Liver (tissue), 3 donors: ENCODE data around the gene SLC35E1.

ENCODE experiments used
- ATF3 ChIP-seq: IDR thresholded peaks from 2 replicates; pipeline ENCODE4 v1.6.1; 2016; ENCODE audit warnings: antibody characterized with exemption
- CTCF ChIP-seq: fragments of 150-350 bp; IDR thresholded peaks from 2 replicates; pipeline ENCODE4 v1.5.1; 2017; ENCODE audit warnings: improper control_type of control experiment, low read depth, low read length; ENCODE audit not compliant: missing input control
- HNF4A ChIP-seq, 2 donors: conservative IDR thresholded peaks; 2 replicates each; pipeline ENCODE4 v1.6.1; 2016; ENCODE audit warnings: antibody characterized with exemption in 2 of 2, mild to moderate bottlenecking in 2 of 2
- JUND ChIP-seq, 2 donors: IDR thresholded peaks; 2 replicates each; pipeline ENCODE4 v1.6.1; 2016; ENCODE audit warnings: antibody characterized with exemption in 2 of 2
- RAD21 ChIP-seq, 2 donors: IDR thresholded peaks; 2 replicates each; pipeline ENCODE4 v1.6.1; 2016; ENCODE audit warnings: antibody characterized with exemption in 2 of 2, mild to moderate bottlenecking in 2 of 2
- REST ChIP-seq: IDR thresholded peaks from 2 replicates; pipeline ENCODE4 v1.6.1; 2016; ENCODE audit warnings: antibody characterized with exemption, mild to moderate bottlenecking
- SP1 ChIP-seq: IDR thresholded peaks from 2 replicates; pipeline ENCODE4 v1.6.1; 2018; ENCODE audit warnings: antibody characterized with exemption, mild to moderate bottlenecking
- donor health status: healthy.
- donor health status: healthy.

GRCh38 chr19:16514383-16515019, 57.7 kb downstream of the SLC35E1 start:
- TF ChIP-seq CTCF (no peak), SP1 (no peak), RAD21 (IDR thresholded peaks at IDR 0.05) (no peak), ATF3 (no peak), JUND (IDR thresholded peaks at IDR 0.05) (no peak), HNF4A (conservative IDR thresholded peaks at IDR 0.05) (no peak), REST (no peak)
